ENCODE measurements around the gene GJA1.

- no peak for TF ChIP-seq CTCF (conservative IDR thresholded peaks at IDR 0.05; ENCODE audit: low read depth, low read length)
- no peak for TF ChIP-seq EZH2phosphoT487 (IDR thresholded peaks at IDR 0.05; ENCODE audit: borderline replicate concordance, low read length)
Measured at GRCh38 chr6:121437851-121438651, 2.6 kb downstream of the GJA1 start.

Measured in PC-3 (cell line).